NCI-H1417 treated with DMSO at 0.1 percent for 48 hours (cell line): ENCODE measurements around the gene SLC6A13.
"Not testable (repeated sequence)": the region's sequence is repeated elsewhere in the genome, so short reads cannot be mapped to it uniquely, and the experiment has no call there.

Source experiments
- DNase-seq: peaks from one replicate; lab custom pipeline; 2025; lab: John Stamatoyannopoulos, UW

Gene SLC6A13

GRCh38 chr12:197911-198695 is 64.5 kb downstream of the SLC6A13 start:
- DNase-seq: no peak

DNA sequence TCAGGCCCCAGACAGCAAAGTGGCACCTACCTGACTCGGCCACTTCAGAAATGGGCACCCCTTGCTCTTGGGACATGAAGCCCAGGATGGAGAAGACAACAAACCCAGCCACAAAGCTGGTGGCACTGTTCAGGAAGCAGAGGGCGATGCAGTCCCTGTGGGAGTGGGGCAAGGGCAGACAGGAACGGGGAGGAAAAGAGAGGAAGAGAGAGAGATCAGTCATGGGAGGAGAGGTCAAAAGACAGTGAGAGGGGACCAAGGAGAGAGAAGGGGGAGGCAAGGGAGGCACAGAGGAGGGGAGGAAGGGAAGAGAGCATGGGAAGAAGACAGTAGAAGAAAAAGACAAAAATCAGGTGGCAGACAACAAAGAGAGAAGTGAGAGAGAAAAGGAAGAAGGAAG is 65.3 kb downstream of the SLC6A13 start:
- DNase-seq: no peak

- DNase-seq: no peak
Observed at GRCh38 chr12:196436-196835, 66.2 kb downstream of the SLC6A13 start.

- DNase-seq: no peak
Observed at GRCh38 chr12:195951-196350, 66.7 kb downstream of the SLC6A13 start.

DNA sequence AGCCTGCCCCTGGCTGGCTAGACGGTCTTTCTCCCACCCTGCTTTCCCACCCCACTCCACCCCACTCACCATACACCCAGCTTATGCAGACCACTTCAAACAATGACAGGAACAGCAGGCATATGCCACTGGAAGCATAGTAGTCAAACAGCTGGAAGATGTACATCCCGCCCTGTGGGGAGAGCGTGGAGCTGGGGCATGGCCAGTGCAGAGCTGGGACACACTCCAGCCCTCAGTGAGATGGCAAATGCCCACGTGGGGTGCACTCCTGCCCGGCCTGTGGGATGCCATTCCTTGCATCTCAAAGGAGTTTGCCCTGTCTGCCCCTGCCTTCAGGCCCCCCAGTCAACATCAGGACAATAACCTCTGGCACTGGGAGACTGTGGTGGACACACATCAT is 67.5 kb downstream of the SLC6A13 start:
- DNase-seq: no peak

GRCh38 chr12:194276-194675 is 68.4 kb downstream of the SLC6A13 start:
- DNase-seq: no peak

- DNase-seq: no peak
Observed at GRCh38 chr12:193261-193660, 69.4 kb downstream of the SLC6A13 start.

GRCh38 chr12:191541-191940 is 71.1 kb downstream of the SLC6A13 start:
- no peak for DNase-seq

DNA sequence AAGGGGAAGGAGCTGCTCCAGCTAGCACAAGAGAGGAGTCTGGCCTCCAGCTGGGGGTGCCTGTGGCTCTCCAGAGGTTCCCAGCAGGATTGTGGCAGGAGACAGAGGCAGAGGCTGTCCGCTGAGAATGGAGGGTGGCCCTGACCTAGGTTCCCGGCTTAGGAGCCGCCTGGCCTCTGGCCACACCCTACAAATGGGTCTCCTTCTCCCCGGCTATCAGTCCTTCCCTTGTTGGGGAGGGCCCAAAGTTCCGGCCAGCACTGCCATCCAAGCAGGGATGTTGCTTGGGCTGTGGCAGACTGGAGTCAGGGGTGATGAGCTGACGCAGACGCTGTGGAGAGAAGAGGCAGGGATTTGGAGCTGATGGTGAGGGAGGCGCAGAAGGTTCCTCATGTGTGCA is 71.8 kb downstream of the SLC6A13 start:
- DNase-seq: no peak

DNA sequence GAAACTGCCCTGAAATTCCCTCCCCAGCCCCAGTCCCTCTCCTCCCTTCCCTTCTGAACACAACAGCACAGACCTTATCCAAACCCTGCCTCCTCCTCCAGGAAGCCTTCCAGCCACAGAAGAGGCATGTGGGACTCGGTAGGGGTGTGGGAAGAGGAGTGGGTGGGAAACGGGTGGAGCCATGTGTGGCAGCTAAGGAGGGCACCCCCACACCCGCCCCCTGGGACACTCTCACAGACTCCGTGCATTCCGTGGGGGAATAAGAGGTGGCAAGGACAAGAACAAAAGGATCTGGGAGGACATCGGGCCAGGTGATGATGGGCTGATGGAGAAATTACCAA is 73.0 kb downstream of the SLC6A13 start:
- no peak for DNase-seq

GRCh38 chr12:188910-189621 is 73.6 kb downstream of the SLC6A13 start:
- no peak for DNase-seq

DNA sequence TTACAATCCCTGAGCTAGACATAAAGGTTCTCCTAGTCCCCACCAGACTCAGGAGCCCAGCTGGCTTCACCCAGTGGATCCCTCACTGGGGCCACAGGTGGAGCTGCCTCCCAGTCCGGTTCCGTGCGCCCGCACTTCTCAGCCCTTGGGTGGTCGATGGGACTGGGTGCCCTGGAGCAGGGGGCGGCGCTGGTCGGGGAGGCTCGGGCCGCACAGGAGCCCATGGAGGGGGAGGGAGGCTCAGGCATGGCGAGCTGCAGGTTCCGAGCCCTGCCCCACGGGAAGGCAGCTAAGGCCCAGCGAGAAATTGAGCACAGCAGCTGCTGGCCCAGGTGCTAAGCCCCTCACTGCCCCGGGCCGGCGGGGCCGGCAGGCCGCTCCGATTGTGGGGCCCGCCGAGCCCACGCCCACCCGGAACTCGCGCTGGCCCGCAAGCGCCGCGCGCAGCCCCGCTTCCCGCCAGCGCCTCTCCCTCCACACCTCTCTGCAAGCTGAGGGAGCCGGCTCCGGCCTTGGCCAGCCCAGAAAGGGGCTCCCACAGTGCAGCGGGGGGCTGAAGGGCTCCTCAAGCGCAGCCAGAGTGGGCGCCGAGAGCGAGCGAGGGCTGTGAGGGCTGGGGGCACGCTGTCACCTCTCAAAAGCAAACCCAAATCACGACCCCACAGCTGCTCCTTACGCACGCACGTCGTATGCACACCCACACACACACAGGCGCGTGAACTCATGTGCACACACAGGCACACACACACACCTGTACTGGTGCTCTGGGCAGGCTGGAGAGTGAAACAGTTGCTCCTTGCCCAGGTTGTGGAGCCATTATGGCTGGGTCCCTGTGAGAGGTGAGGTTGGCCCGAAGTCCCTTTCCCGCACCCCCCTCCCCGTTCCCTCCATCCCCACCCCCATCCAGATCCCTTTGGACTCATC is 74.4 kb downstream of the SLC6A13 start:
- DNase-seq: not testable (repeated sequence)

GRCh38 chr12:186006-186625 is 76.5 kb downstream of the SLC6A13 start:
- no peak for DNase-seq

- DNase-seq: no peak
Observed at GRCh38 chr12:185576-185955, 77.1 kb downstream of the SLC6A13 start.

DNA sequence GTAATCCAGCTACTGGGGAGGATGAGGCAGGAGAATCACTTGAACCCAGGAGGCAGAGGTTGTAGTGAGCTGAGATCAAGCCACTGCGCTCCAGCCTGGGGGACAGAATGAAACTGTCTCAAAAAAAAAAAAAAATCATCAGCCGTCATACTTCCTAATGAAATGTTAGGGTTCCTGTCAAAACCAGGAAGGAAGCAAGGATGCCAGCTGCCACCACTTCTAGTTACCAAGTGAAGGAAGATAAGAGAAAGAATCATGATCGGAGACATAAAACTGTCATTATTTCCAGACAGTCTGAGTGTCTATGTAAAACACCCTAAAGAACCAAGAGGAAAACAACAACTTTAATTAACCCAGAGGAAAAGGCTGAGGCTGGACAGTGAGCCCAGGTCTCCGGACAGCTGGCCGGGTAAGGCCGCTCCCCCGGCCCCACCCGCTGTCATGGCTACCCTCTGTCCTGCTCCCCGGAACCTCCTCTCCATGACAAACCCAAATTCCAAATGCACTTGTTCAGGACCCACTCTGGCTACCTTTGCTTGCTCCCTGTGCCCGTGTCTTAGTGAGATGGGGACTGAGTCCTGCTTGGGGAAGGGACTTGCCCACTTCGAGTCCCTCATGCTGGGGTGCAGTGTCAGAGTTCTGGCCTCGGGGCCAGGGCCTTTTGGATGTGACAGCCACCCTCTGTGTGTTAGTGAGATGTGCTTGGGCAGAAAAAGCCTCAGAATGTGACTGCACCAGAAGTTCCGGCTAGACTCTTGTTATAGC is 77.6 kb downstream of the SLC6A13 start:
- DNase-seq: no peak

- DNase-seq: no peak
Observed at GRCh38 chr12:182381-182892, 80.2 kb downstream of the SLC6A13 start.

DNA sequence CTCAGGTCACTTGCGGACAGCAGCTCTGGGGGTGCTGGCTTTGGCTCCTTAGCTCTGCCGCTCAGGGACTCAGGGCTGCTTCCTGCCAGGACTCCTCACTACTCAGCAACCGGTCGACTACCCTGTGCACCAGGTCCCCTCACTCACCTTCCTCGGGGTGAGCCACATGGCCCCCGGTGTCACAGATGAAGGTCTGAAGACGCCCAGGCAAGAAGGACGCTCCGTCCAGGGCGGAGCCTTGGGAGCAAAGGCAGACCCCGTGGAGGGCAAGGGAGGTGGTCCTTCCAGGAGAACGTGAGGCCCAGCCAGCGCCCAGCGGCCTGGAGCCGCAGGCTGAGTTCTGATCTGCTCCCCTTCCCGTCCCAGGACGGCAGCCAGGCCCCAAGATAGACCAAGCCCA is 80.7 kb downstream of the SLC6A13 start:
- no peak for DNase-seq

DNA sequence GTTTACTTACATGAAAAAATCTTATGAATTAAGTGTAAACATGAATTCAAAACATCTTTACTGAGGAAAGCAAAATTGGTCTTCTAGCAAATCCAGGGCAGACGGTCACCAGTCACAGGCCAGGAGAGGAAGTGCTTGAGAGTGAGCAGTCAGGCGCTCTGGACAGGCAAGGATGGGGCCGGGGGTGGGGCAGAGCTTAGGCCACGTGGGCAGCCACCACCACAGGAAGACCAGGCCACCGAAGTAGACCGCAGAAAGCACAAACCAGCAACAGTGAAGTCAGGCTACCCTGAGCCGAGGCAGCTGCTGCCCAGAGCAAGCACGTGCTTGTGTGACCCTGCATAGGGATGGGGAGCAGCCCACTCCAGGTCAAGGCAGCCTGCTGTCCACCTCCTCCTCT is 82.2 kb downstream of the SLC6A13 start:
- no peak for DNase-seq

GRCh38 chr12:179885-180284 is 82.8 kb downstream of the SLC6A13 start:
- DNase-seq: no peak

DNA sequence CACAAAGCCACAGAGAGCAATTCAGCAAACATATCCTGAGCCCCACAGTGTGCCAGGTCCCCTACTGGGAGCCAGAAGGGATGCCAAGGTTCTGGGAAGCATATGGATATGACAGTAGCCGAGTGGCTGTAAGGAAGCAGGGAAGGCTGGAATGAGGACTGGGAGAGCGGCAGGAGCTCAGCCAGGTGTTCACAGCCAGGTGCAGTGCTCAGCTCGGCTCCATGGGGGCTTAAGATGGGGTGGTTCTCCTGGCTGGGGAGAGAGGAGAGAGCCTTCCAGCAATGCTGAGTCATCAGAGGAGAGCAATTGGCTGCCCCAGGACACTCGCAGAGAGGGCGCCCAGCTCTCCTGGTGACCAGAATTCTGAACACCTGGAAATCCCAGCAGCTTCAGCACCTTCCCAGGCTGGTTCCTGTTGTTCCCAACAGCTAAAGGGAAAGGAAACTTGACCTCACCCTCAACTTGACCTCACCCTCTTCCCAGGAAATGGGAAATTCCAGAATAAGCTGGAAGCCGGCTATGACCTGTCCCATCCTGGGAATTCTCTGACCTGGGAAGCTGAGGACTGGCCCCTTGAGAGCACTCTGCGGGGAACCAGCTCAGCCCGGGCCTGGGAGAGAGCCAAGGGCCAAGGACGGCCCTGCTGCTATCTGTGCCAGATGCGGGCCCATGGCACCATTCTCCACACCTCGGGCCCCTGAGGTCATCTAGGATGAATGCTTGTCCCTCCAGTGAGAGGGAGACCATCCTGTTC is 83.3 kb downstream of the SLC6A13 start:
- DNase-seq: no peak

DNA sequence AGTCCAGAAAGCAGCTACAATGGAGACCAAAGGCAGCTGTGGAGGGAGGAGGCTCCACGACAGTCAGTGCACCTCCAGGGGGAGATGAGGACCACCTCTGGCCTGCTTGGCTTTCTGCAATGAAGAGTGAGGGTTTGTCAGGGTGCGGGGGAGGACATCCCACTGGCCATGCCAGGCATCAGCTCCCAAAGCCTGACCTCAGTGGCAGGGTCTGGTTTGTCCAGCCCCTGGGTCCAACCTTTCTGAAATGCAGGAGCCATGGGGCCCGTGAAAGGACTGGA is 83.9 kb downstream of the SLC6A13 start:
- DNase-seq: no peak
